Erythroblast (primary cell): ENCODE data around the gene P2RX1.

Experiments
- GATA1 ChIP-seq: IDR thresholded peaks from 2 replicates; pipeline ENCODE4 v1.6.1; 2011; ENCODE audit warnings: low read depth, mild to moderate bottlenecking, control low read depth, low read length, moderate library complexity
- POLR2A ChIP-seq: IDR thresholded peaks from 2 replicates; pipeline ENCODE4 v1.6.1; 2011; ENCODE audit warnings: mild to moderate bottlenecking, low read length

GRCh38 chr17:3951420-3951819 lies 35.2 kb upstream of the P2RX1 start:
- TF ChIP-seq POLR2A = no peak
- no peak for TF ChIP-seq GATA1
